Parathyroid adenoma (tissue), 2 donors: ENCODE measurements around the gene CFAP92.

Experiments
- H2AFZ ChIP-seq: fragments of 300-600 bp; sonication (generic); one replicate; pipeline ENCODE4 v1.7.0; 2017; ENCODE audit warnings: antibody characterized with exemption, mild to moderate bottlenecking
- H3K27ac ChIP-seq: fragments of 300-600 bp; sonication (generic); one replicate; pipeline ENCODE4 v1.7.0; 2017
- H3K27me3 ChIP-seq: fragments of 300-600 bp; sonication (generic); one replicate; pipeline ENCODE4 v1.7.0; 2017; ENCODE audit warnings: low read length; ENCODE audit not compliant: control insufficient read depth, insufficient read depth
- H3K36me3 ChIP-seq: fragments of 300-600 bp; sonication (generic); one replicate; pipeline ENCODE4 v1.7.0; 2017; ENCODE audit warnings: low read length; ENCODE audit not compliant: control insufficient read depth, insufficient read depth
- H3K4me1 ChIP-seq: fragments of 300-600 bp; sonication (generic); one replicate; pipeline ENCODE4 v1.7.0; 2017; ENCODE audit warnings: control low read depth
- H3K4me2 ChIP-seq: fragments of 300-600 bp; sonication (generic); one replicate; pipeline ENCODE4 v1.7.0; 2017; ENCODE audit warnings: low read length
- H3K4me3 ChIP-seq: fragments of 300-600 bp; sonication (generic); one replicate; pipeline ENCODE4 v1.7.0; 2017; ENCODE audit warnings: low read depth, low read length
- H3K79me2 ChIP-seq: fragments of 300-600 bp; sonication (generic); one replicate; pipeline ENCODE4 v1.7.0; 2017; ENCODE audit warnings: control low read depth
- H3K9ac ChIP-seq: fragments of 300-600 bp; sonication (generic); one replicate; pipeline ENCODE4 v1.7.0; 2017; ENCODE audit warnings: mild to moderate bottlenecking
- H3K9me3 ChIP-seq: fragments of 300-600 bp; sonication (generic); one replicate; pipeline ENCODE4 v1.7.0; 2017; ENCODE audit warnings: low read length; ENCODE audit not compliant: control insufficient read depth
- TF ChIP-seq, protein P1 (sequence below): fragments of 300-600 bp; sonication (generic); IDR thresholded peaks from one replicate; pipeline ENCODE4 v1.7.0; 2017; ENCODE audit warnings: antibody characterized with exemption, mild to moderate bottlenecking
- donor health status: primary hyperparathyroidism.

The CFAP92 gene

DNA sequence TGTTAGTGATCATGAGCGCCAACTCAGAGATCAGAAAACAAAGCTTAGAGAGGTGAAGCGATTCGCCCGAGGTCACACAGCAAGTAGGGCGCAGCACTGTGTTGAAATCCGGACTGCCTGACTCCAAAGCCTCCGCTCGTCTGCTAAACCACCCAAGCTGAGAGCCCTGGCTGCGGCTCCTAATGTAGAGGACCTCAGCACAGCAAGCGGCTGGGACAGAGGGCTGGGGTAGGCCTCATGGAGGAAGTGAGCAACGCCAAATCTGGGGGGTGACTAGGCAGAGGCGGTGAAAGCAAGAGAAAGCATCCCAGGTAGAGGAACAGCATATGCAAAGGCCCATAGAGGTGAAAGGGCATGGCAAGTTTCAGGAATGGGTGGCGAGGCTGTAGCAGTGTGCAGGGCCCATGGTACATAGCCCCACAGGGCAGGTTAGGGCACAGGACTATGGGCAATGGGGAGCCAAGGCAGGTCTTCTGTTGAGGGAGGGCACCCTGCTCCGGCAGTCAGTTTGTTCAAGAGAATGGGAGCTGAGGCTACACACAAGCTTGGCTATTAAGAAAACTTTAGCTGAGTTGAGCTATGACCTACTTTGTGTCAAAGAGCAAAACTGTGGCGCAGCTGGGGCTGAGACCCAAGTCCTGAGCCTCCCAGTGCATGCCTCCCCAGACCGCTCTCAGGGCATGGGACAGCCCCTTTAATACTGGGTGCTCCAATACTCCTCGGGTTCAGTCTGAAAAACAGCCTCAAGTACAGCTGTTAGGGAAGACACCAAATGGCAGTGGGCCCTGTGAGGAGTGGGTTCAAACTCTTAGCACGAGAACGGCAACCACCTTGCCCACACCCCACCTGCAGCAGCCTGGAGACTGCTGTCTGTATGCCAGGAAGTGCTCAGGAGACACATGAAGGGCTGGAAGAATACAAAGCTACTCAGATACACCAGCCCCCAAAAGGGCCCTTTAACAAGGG lies 988 bp upstream of the CFAP92 start:
- Histone ChIP-seq H3K27ac (no peak overlapping the region), H3K79me2 (no peaks in the 10 kb centered on the region), H3K27me3 (no peaks in the 10 kb centered on the region), H3K36me3 (no peaks in the 10 kb centered on the region), H3K9me3 (no peaks in the 10 kb centered on the region), H3K9ac (no peak overlapping the region), H3K4me1 (peaks cover 5% of the 10 kb centered on the region), H3K4me2 (peak overlapping the region; percentile 98), H3K4me3 (peak overlapping the region; percentile 59), H2AFZ (peak overlapping the region; percentile 89)
- TF ChIP-seq, protein P1, sequence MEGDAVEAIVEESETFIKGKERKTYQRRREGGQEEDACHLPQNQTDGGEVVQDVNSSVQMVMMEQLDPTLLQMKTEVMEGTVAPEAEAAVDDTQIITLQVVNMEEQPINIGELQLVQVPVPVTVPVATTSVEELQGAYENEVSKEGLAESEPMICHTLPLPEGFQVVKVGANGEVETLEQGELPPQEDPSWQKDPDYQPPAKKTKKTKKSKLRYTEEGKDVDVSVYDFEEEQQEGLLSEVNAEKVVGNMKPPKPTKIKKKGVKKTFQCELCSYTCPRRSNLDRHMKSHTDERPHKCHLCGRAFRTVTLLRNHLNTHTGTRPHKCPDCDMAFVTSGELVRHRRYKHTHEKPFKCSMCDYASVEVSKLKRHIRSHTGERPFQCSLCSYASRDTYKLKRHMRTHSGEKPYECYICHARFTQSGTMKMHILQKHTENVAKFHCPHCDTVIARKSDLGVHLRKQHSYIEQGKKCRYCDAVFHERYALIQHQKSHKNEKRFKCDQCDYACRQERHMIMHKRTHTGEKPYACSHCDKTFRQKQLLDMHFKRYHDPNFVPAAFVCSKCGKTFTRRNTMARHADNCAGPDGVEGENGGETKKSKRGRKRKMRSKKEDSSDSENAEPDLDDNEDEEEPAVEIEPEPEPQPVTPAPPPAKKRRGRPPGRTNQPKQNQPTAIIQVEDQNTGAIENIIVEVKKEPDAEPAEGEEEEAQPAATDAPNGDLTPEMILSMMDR: no peak

DNA sequence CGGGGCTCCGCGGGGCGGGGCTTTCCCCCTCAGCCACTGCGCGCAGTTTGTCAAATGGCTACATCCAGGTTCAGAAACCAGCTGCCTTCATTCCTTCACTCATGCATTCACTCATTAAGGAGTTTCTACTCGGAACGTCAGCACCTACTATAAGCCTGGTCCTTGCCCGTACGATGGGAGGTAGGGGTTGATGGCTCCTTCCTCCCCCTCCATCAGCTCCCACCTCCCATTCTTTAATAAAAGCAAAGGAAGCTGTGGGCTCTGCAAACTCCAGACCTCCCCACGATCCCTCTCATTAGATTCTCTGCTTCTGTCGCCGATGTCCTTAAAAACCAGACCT lies 267 bp upstream of the CFAP92 start:
- H3K36me3 ChIP-seq: no peaks in the 10 kb centered on the region
- H3K9ac ChIP-seq: no peak overlapping the region
- no peaks in the 10 kb centered on the region for H3K9me3 ChIP-seq
- peaks cover 5% of the 10 kb centered on the region for H3K4me1 ChIP-seq
- TF ChIP-seq, protein P1: no peak
- no peak overlapping the region for H3K27ac ChIP-seq
- H3K27me3 ChIP-seq: no peaks in the 10 kb centered on the region
- H3K4me2 ChIP-seq: peak overlapping the region; percentile 98
- peak overlapping the region; percentile 59 for H3K4me3 ChIP-seq
- peak overlapping the region; percentile 89 for H2AFZ ChIP-seq
- no peaks in the 10 kb centered on the region for H3K79me2 ChIP-seq

DNA sequence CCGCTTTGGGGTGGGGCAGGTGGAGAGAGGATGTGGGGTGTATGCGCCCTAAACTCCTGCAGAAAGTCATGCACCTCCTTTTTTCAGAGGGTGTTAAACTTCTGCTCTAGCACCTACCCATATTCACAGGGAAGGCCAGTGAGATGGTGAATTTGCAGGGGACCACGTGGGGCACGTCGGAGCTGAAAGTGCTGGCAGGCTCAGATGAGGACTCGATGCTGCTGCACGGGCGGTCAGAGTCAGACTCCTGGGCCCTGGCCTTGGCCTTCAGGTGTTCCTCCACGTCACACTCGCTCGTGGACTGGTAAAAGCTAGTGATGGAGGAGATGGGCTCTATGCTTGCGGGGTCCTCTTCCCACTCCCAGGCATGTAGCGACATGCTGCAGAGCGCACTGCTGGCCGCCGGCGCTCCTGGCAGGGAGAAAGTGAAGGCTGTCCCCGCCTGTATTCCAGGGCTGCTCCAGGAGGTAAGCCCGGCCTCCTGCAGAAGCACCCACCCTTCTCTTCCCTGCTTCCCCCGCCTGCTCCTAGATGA lies 883 bp downstream of the CFAP92 start:
- no peaks in the 10 kb centered on the region for H3K36me3 ChIP-seq
- peak overlapping the region; percentile 89 for H2AFZ ChIP-seq
- H3K4me3 ChIP-seq: no peak overlapping the region
- H3K27ac ChIP-seq: no peak overlapping the region
- no peaks in the 10 kb centered on the region for H3K9me3 ChIP-seq
- H3K27me3 ChIP-seq: no peaks in the 10 kb centered on the region
- TF ChIP-seq, protein P1: no peak
- no peak overlapping the region for H3K9ac ChIP-seq
- H3K4me2 ChIP-seq: peak overlapping the region; percentile 98
- peaks cover 5% of the 10 kb centered on the region for H3K4me1 ChIP-seq
- H3K79me2 ChIP-seq: no peaks in the 10 kb centered on the region

DNA sequence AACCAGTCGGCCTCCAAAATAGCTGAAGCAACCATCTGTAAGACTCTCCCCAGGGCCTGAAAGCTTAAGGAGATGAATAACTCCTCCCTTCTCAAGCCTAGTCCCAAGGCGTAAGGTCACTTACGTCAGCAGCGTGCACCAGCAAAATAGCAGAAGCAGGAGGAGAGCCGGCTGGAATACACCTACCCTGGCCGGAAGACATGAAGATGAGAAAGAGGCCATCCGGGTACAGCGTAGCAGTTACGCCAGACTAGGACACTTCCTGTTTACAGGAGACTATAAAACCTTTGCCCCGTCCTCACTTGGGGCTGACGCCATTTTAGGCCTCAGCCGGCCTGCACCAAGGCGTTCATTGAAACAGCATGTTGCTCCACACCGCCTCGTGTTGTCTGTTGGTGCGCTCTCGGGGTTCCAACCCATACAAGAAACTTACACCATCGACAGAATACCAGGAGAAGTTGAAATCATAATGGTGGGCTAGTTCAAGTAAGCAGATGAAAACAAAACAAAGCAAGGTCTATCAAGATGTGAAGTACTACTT lies 2.5 kb downstream of the CFAP92 start:
- TF ChIP-seq, protein P1: no peak
- H3K4me1 ChIP-seq: peaks cover 5% of the 10 kb centered on the region
- H2AFZ ChIP-seq: no peak overlapping the region
- no peak overlapping the region for H3K4me2 ChIP-seq
- H3K9ac ChIP-seq: no peak overlapping the region
- no peaks in the 10 kb centered on the region for H3K27me3 ChIP-seq
- H3K4me3 ChIP-seq: no peak overlapping the region
- H3K27ac ChIP-seq: no peak overlapping the region
- no peaks in the 10 kb centered on the region for H3K9me3 ChIP-seq
- H3K79me2 ChIP-seq: no peaks in the 10 kb centered on the region
- H3K36me3 ChIP-seq: no peaks in the 10 kb centered on the region
